Ishikawa (cell line): Measurements from ENCODE around the gene MAVS.

Experiments
- CEBPB ChIP-seq: IDR thresholded peaks from 2 replicates; pipeline ENCODE4 v1.6.1; 2012
- CREB1 ChIP-seq: IDR thresholded peaks from 2 replicates; pipeline ENCODE4 v1.6.1; 2012; ENCODE audit warnings: low read depth
- EGR1 ChIP-seq: IDR thresholded peaks from 2 replicates; pipeline ENCODE4 v1.6.1; 2012
- EP300 ChIP-seq: IDR thresholded peaks from 2 replicates; pipeline ENCODE4 v1.6.1; 2012; ENCODE audit warnings: borderline replicate concordance
- FOXM1 ChIP-seq: IDR thresholded peaks from 2 replicates; pipeline ENCODE4 v1.6.1; 2012; ENCODE audit warnings: low read depth, borderline replicate concordance
- NFIC ChIP-seq: IDR thresholded peaks from 2 replicates; pipeline ENCODE4 v1.6.1; 2012
- RAD21 ChIP-seq: IDR thresholded peaks from 2 replicates; pipeline ENCODE4 v1.6.1; 2012; ENCODE audit warnings: low read depth
- TAF1 ChIP-seq: IDR thresholded peaks from 2 replicates; pipeline ENCODE4 v1.6.1; 2012; ENCODE audit warnings: low read depth, mild to moderate bottlenecking
- TCF12 ChIP-seq: IDR thresholded peaks from 2 replicates; pipeline ENCODE4 v1.6.1; 2012; ENCODE audit warnings: low read depth
- TEAD4 ChIP-seq: IDR thresholded peaks from 2 replicates; pipeline ENCODE4 v1.6.1; 2012
- YY1 ChIP-seq: IDR thresholded peaks from 2 replicates; pipeline ENCODE4 v1.6.1; 2012; ENCODE audit warnings: low read depth
- ZBTB7A ChIP-seq: IDR thresholded peaks from 2 replicates; pipeline ENCODE4 v1.6.1; 2012; ENCODE audit warnings: low read depth
- TF ChIP-seq, protein P1 (sequence below): IDR thresholded peaks from 2 replicates; pipeline ENCODE4 v1.6.1; 2012
- TF ChIP-seq, protein P2 (sequence below): IDR thresholded peaks from 2 replicates; pipeline ENCODE4 v1.6.1; 2012; ENCODE audit warnings: low read depth, mild to moderate bottlenecking
- TF ChIP-seq, protein P3 (sequence below): IDR thresholded peaks from 2 replicates; pipeline ENCODE4 v1.6.1; 2012

MAVS gene

DNA sequence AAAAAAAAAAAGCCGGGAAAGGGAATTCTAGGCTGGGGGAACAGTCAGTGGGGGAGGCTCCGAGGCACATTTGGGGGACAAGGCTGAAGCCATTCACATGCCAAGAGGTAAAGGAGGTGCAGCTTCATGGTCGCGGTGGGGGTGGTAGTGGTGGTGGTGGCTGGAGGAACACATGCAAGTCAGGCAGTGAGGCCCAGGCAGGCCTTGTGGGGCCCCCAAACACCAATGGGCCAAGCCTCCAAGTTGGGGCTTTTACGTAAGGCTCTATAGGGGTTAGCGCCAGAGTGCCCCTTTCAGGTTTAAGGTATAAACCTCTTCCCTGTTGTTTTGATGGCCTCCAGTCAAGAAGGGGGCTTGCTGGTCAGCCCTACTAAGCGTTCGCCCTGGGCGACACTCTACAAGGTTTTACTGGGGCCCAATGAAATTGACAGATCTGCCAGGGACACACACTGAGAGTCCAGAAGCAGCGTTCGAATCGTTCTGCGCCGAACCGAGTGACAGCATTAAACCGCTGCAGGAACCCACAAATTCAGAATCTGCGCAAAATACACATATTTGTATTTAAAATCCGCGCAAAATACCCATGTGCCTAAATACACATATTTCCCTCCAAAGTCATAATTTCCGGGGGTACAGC is 27.1 kb upstream of the MAVS start:
- no peak for TF ChIP-seq FOXM1
- no peak for TF ChIP-seq TAF1
- TF ChIP-seq YY1: no peak
- TF ChIP-seq, protein P1, sequence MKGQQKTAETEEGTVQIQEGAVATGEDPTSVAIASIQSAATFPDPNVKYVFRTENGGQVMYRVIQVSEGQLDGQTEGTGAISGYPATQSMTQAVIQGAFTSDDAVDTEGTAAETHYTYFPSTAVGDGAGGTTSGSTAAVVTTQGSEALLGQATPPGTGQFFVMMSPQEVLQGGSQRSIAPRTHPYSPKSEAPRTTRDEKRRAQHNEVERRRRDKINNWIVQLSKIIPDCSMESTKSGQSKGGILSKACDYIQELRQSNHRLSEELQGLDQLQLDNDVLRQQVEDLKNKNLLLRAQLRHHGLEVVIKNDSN: no peak
- no peak for TF ChIP-seq CEBPB
- TF ChIP-seq, protein P2, sequence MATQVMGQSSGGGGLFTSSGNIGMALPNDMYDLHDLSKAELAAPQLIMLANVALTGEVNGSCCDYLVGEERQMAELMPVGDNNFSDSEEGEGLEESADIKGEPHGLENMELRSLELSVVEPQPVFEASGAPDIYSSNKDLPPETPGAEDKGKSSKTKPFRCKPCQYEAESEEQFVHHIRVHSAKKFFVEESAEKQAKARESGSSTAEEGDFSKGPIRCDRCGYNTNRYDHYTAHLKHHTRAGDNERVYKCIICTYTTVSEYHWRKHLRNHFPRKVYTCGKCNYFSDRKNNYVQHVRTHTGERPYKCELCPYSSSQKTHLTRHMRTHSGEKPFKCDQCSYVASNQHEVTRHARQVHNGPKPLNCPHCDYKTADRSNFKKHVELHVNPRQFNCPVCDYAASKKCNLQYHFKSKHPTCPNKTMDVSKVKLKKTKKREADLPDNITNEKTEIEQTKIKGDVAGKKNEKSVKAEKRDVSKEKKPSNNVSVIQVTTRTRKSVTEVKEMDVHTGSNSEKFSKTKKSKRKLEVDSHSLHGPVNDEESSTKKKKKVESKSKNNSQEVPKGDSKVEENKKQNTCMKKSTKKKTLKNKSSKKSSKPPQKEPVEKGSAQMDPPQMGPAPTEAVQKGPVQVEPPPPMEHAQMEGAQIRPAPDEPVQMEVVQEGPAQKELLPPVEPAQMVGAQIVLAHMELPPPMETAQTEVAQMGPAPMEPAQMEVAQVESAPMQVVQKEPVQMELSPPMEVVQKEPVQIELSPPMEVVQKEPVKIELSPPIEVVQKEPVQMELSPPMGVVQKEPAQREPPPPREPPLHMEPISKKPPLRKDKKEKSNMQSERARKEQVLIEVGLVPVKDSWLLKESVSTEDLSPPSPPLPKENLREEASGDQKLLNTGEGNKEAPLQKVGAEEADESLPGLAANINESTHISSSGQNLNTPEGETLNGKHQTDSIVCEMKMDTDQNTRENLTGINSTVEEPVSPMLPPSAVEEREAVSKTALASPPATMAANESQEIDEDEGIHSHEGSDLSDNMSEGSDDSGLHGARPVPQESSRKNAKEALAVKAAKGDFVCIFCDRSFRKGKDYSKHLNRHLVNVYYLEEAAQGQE: no peak

- no peak for TF ChIP-seq TEAD4
- 0 out of 2 replicates have a peak, but pooled peaks have one; percentile 2 for TF ChIP-seq ZBTB7A
- no peak for TF ChIP-seq FOXM1
- TF ChIP-seq, protein P1: peak; percentile 14; the same call in 1 of the 2 replicates
- TF ChIP-seq EP300: no peak; the same call in 1 of the 2 replicates
- no peak for TF ChIP-seq CEBPB
- peak; percentile 66; the same call in 1 of the 2 replicates for TF ChIP-seq RAD21
- TF ChIP-seq TAF1: peak; percentile 41
- TF ChIP-seq EGR1: peak; percentile 13; the same call in 1 of the 2 replicates
- peak; percentile 30; the same call in 1 of the 2 replicates for TF ChIP-seq TCF12
- TF ChIP-seq, protein P2: no peak
- peak; percentile 99 for TF ChIP-seq CREB1
- TF ChIP-seq NFIC: peak; percentile 24; the same call in 1 of the 2 replicates
- TF ChIP-seq, protein P3, sequence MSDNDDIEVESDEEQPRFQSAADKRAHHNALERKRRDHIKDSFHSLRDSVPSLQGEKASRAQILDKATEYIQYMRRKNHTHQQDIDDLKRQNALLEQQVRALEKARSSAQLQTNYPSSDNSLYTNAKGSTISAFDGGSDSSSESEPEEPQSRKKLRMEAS: peak; percentile 68
- TF ChIP-seq YY1: peak; percentile 95
These were observed 26.4 kb upstream of the MAVS start, which contains the start of gene AP5S1 for GRCh38 chr20:3820048-3820900. TSS of gene AP5S1 (plus strand) at chr20:3820547. CDS start at chr20:3822118, 1,571 bp downstream.

- TF ChIP-seq YY1 (no peak), EGR1 (peak; percentile 33; the same call in 1 of the 2 replicates)
These were observed 25.5 kb upstream of the MAVS start for GRCh38 chr20:3820901-3821727.

DNA sequence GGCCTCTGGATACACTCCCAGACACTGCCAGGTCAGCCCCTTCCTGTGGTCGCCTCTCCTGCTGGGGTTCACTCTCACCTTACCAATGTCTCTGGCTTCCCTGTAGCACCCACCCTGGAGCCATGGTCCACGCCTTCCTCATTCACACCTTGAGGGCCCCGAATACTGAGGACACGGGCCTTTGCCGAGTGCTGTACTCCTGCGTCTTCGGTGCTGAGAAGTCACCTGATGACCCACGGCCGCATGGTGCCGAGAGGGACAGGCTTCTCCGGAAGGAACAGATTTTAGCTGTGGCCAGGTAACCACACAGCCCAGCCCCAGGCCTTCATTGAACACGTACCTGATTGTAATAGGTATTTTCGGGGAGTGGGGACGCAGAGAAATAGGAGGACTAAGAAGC is 24.6 kb upstream of the MAVS start:
- TF ChIP-seq YY1 (no peak), CEBPB (no peak), TEAD4 (no peak), CREB1 (no peak), ZBTB7A (no peak), RAD21 (no peak), TAF1 (no peak), NFIC (no peak), EP300 (no peak), TCF12 (no peak), FOXM1 (no peak), EGR1 (no peak)
- TF ChIP-seq, protein P2: no peak
- TF ChIP-seq, protein P1: no peak
- TF ChIP-seq, protein P3: no peak
